NT2/D1 (cell line): ENCODE data around the gene OR2AG2.

ENCODE experiments used
- DNase-seq: peaks from one replicate; pipeline ENCODE4 v3.0.0-alpha.2; 2011; ENCODE audit warnings: low read depth, low spot score
- H3K27me3 ChIP-seq: 2 replicates; pipeline ENCODE4 v1.6.0; 2011; ENCODE audit warnings: mild to moderate bottlenecking; ENCODE audit not compliant: insufficient read length, insufficient read depth
- H3K36me3 ChIP-seq: 2 replicates; pipeline ENCODE4 v1.6.1; 2011; ENCODE audit warnings: mild to moderate bottlenecking, low read length, mixed read lengths; ENCODE audit not compliant: insufficient read depth, insufficient read length
- H3K4me1 ChIP-seq: 2 replicates; pipeline ENCODE4 v1.5.1; 2011; ENCODE audit not compliant: insufficient read depth, insufficient read length
- H3K4me3 ChIP-seq: 2 replicates; pipeline ENCODE4 v1.5.1; 2011; ENCODE audit warnings: low read depth; ENCODE audit not compliant: insufficient read length
- H3K9ac ChIP-seq: 2 replicates; pipeline ENCODE4 v1.6.0; 2011; ENCODE audit warnings: low read depth; ENCODE audit not compliant: insufficient read length
- H3K9me3 ChIP-seq: 2 replicates; pipeline ENCODE4 v1.5.1; 2011; ENCODE audit warnings: mild to moderate bottlenecking, low read length; ENCODE audit not compliant: insufficient read depth
- SUZ12 ChIP-seq: IDR thresholded peaks from 2 replicates; pipeline ENCODE4 v1.6.1; 2011; ENCODE audit not compliant: insufficient read length, insufficient read depth; ENCODE audit errors: extremely low read depth
- YY1 ChIP-seq: IDR thresholded peaks from 2 replicates; pipeline ENCODE4 v1.6.1; 2011; ENCODE audit not compliant: insufficient read length, insufficient read depth
- ZNF274 ChIP-seq: IDR thresholded peaks from 2 replicates; pipeline ENCODE4 v1.6.1; 2011; ENCODE audit warnings: mild to moderate bottlenecking, low read depth, low read length

Gene OR2AG2

DNA sequence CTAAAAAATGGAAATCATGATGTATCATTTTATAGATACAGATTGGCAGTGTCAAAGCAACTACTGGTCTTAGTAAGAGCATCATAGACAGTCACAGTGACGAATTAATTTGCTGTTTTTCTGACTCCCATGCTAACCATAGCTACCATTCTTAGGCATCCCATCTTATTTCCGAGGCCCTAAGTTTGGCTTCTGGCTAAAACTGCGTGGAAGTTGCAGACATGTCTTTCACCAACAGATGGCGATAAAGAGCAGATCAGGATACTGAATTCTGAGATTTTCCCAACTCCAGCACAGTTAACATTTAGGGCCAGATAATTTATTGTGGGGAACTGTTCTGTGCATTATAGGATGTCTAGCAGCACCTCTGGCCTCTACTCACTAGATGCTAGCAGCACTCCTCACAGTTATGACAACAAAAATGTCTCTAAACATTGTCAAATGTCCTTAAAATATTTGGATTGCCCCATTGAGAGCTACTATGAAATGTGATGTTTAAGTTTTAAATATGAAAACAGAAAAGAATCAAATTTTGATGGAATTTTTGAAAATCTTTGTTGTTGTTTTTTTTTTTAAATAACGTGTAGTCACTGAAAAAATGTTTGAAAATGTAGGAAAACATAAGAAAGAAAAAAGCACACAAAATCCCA, 16.3 kb downstream of the OR2AG2 start:
- peak; percentile 36 for DNase-seq
- Histone ChIP-seq H3K4me1 (no peaks in the 10 kb centered on the region), H3K4me3 (no peak overlapping the region), H3K36me3 (no peaks in the 10 kb centered on the region), H3K9me3 (no peaks in the 10 kb centered on the region), H3K27me3 (no peaks in the 10 kb centered on the region), H3K9ac (no peak overlapping the region)
- TF ChIP-seq SUZ12 (no peak), YY1 (no peak), ZNF274 (no peak)

DNA sequence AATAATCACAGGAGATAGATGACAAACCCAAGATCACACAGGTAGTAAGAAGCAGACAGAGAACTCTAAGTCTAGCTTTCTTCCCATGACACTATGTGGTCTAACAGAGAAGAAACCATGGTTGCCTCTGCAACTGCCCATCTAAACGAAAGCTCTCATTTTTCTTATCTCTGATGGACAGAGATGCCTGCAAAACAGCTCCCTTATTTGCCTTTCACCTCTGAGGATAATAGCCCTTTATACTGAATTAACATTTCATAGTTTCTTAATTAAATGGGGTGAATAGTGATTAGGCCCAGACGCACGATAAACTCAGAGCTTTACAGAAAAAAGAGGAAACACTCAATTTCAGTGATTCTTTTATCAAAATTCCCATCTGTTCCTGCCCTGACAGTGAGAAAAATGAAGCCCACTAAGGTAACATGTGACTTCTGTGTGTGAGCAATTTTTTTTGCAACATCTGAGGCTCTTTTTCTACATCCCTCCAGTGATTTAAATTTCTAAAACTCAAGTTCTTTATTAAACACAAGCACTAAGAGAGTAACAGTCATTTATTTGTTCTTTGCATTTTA, 24.6 kb downstream of the OR2AG2 start:
- no peaks in the 10 kb centered on the region for H3K4me1 ChIP-seq
- H3K9me3 ChIP-seq: no peaks in the 10 kb centered on the region
- H3K4me3 ChIP-seq: no peak overlapping the region
- H3K36me3 ChIP-seq: no peaks in the 10 kb centered on the region
- no peak overlapping the region for H3K9ac ChIP-seq
- no peak for TF ChIP-seq YY1
- no peak for TF ChIP-seq SUZ12
- TF ChIP-seq ZNF274: no peak
- DNase-seq: no peak
- H3K27me3 ChIP-seq: no peaks in the 10 kb centered on the region

DNA sequence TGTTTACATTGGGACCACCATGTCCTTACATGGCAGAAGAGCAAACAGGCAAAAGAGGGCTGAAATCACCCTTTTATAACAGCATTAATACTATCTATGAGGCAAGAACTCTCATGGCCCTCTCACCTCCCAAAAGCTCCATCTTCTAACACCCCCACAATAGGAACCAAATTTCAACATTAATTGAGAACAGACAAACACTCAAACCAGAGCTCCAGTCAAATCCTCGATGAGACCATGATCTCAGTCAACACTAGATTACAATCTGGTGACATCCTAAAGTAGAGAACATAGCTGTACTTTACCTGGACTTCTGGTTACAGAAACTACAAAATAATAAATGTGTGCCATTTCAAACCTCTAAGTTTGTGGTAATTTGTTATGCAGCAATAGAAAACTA, 25.1 kb downstream of the OR2AG2 start:
- Histone ChIP-seq H3K4me3 (no peak overlapping the region), H3K36me3 (no peaks in the 10 kb centered on the region), H3K4me1 (no peaks in the 10 kb centered on the region), H3K9me3 (no peaks in the 10 kb centered on the region), H3K9ac (no peak overlapping the region), H3K27me3 (no peaks in the 10 kb centered on the region)
- DNase-seq: no peak
- TF ChIP-seq ZNF274 (no peak), SUZ12 (no peak), YY1 (no peak)

DNA sequence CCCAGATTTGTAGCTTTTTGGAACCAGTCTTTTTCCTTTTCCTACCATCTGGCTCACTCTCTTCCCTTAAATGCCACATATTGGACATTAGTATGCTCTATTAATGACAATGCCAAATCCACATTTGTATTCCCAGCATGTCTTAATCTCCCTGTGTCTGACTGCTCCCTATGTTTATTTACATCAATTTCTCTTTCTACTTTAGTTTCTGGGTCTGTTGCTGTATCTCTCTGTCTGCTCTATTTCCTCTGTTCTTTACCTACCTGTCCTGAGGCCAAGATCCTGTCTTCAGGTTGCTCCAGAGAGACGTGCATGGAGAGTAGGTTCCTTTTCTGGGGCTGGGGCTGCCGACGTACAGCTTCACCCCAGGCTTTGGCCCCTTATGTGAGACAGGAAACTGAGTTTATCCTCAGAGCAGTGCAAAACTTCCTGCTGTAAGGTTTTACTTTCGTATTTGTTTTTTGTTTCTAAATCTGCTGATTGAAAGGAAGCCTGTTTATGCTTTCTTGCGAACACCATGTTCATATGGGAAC, 25.6 kb downstream of the OR2AG2 start:
- TF ChIP-seq SUZ12 (no peak), ZNF274 (no peak), YY1 (no peak)
- no peak for DNase-seq
- Histone ChIP-seq H3K4me1 (no peaks in the 10 kb centered on the region), H3K36me3 (no peaks in the 10 kb centered on the region), H3K27me3 (no peaks in the 10 kb centered on the region), H3K4me3 (no peak overlapping the region), H3K9me3 (no peaks in the 10 kb centered on the region), H3K9ac (no peak overlapping the region)

DNA sequence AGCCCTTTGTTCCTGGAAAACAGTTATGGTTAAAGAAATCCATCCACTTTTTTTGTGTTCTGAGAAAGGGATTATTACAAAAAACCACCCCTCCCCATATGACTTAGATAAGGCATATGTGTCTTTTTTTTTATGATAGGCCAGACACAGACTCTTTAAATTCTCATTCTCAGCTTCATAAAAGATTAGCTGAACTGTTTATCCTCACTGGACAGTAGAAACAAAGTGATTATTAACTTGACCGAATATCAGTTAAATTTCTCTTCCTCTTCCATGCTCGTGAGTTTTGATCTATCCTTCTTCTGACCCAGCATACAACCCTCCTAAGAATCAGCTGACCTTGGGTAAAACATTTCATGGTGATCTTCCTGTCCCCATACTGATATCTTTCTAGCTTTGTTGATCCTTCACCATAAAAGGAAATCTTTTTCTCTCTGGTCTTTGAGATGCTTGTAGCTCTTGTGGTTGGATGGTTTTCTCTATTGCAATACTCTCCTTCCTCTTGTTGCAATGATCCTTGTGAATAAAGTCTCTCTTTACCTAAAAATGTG, 26.2 kb downstream of the OR2AG2 start:
- TF ChIP-seq ZNF274 (no peak), YY1 (no peak), SUZ12 (no peak)
- H3K27me3 ChIP-seq: no peaks in the 10 kb centered on the region
- no peak overlapping the region for H3K9ac ChIP-seq
- no peak for DNase-seq
- H3K36me3 ChIP-seq: no peaks in the 10 kb centered on the region
- H3K9me3 ChIP-seq: no peaks in the 10 kb centered on the region
- H3K4me3 ChIP-seq: no peak overlapping the region
- no peaks in the 10 kb centered on the region for H3K4me1 ChIP-seq

DNA sequence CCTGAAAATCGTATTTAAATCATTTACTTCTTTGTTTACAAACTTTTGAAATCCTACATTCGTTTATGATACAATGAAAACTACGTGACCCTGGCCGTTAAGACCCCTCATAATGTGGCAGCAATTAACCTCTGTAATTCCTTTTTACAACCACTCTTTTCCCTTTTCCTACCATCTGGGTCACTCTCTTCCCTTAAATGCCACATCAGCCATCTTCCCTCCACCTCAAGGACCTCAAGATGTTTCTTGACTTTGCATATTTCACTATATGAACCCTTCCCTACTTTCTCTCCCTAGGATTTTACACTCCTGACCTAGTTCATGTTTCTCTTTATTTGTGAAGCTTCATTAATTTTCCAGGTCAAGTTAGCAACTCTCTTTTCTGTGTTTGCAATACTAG, 26.8 kb downstream of the OR2AG2 start:
- no peaks in the 10 kb centered on the region for H3K4me1 ChIP-seq
- H3K27me3 ChIP-seq: no peaks in the 10 kb centered on the region
- no peak overlapping the region for H3K9ac ChIP-seq
- no peaks in the 10 kb centered on the region for H3K36me3 ChIP-seq
- TF ChIP-seq ZNF274 (no peak), SUZ12 (no peak), YY1 (no peak)
- no peaks in the 10 kb centered on the region for H3K9me3 ChIP-seq
- no peak for DNase-seq
- H3K4me3 ChIP-seq: no peak overlapping the region

DNA sequence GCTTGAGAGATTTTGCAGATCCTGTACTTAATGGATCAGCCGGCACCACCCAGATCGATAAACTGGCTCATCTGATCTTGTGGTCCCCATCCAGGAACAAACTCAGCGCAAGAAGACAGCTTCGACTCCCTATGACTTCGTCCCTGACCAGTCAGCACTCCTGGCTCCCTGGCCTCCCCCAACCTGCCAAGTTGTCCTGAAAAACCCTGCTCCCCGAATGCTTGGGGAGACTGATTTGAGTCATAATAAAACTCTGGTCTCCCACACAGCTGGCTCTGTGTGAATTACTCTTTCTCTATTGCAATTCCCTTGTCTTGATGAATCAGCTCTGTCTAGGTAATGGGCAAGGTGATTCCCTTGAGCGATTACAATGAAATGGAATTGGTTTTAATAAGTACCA, 29.5 kb downstream of the OR2AG2 start:
- Histone ChIP-seq H3K36me3 (no peaks in the 10 kb centered on the region), H3K27me3 (no peaks in the 10 kb centered on the region), H3K9ac (no peak overlapping the region), H3K4me1 (no peaks in the 10 kb centered on the region), H3K4me3 (no peak overlapping the region), H3K9me3 (no peaks in the 10 kb centered on the region)
- no peak for DNase-seq
- TF ChIP-seq ZNF274 (no peak), YY1 (no peak), SUZ12 (no peak)
